Measurements from ENCODE around the gene HOOK1. TPM values are rescaled to one million over a fixed set of nuclear protein-coding genes. Genes with fewer than 3 reads are reported as not detected.
A peak's percentile ranks its signal among the peaks of the same experiment; 100 is the strongest.

HOOK1 gene
- total RNA-seq, 2 experiments from 2014 or later: 4.0 to 6.2 TPM

DNA sequence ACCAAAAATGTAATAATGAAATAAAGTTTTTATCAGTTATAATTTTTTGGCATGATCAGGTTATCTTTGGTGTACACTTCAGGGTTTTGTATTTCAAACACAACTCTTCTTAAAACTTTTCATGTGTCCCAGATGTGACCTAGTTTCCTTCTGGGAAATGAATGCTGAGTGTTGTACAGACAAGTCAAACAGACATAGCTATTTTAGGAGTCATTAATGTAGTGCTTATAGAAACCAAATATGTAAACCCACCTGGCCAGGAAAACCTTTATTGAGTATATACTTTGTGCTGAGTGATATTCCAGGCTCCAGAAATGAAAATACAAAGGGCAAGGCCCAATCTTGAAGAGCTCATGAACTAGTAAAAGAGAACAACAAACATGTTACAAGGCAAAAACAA is 25.9 kb upstream of the HOOK1 start:
- Mint-ChIP-seq H3K4me1 (ENCODE audit: low read depth) (no peaks in the 10 kb centered on the region), H3K9me3 (ENCODE audit: insufficient read depth) (peaks cover 2% of the 10 kb centered on the region), H3K4me3 (no peak overlapping the region), H3K27me3 (ENCODE audit: low read depth) (peaks cover 1% of the 10 kb centered on the region), H3K36me3 (ENCODE audit: low read depth) (no peaks in the 10 kb centered on the region), H3K27ac (no peak overlapping the region)
- CTCF ChIA-PET: no interaction called here
- no peak for DNase-seq
- POLR2A ChIA-PET: no interaction called here
- no peak for ATAC-seq

- Mint-ChIP-seq H3K4me3 (no peak overlapping the region), H3K4me1 (ENCODE audit: low read depth) (peaks cover 2% of the 10 kb centered on the region), H3K9me3 (ENCODE audit: insufficient read depth) (no peaks in the 10 kb centered on the region), H3K27ac (no peak overlapping the region), H3K36me3 (ENCODE audit: low read depth) (no peaks in the 10 kb centered on the region), H3K27me3 (ENCODE audit: low read depth) (peaks cover 12% of the 10 kb centered on the region)
- CTCF ChIA-PET: no interaction called here
- POLR2A ChIA-PET: no interaction called here
- ATAC-seq (no peak), DNase-seq (no peak)
Measured at GRCh38 chr1:59798600-59798999, 16.1 kb upstream of the HOOK1 start.

DNA sequence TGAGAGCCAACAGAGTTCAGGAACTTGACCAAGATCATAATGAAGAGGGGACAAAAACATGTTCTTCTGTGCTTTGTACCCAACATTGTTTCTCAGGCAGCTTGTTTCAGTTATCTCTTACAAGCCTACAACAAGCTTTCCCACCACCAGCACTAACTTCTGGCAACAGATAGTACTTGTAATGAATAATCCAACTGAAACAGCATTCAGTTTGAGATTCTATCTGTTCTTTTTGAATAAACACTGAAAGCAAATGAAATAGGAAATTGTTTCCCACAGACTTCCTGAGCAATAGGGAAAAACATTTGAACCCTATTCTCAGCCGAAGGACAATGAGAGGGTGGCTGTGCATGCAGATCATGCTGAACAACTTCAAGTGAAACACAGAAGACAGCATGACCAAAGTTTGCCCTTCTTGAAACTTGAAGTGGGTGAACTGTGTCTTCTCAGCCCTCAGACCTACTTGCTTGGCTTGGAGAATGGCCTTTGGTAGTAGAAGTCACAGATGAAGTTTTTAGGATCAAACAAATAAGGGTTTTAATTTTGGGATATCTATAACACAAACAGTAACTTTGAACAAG is 11.2 kb upstream of the HOOK1 start:
- DNase-seq (no peak), ATAC-seq (no peak)
- ChIA-PET CTCF (no interaction called here), POLR2A (interaction anchor here (0.7 kb wide), 1 partner anchor 10 kb away, joined by 4 read pairs; no protein-coding TSS in a partner anchor)
- Mint-ChIP-seq H3K36me3 (ENCODE audit: low read depth) (no peaks in the 10 kb centered on the region), H3K4me3 (no peak overlapping the region), H3K27me3 (ENCODE audit: low read depth) (peaks cover 15% of the 10 kb centered on the region), H3K9me3 (ENCODE audit: insufficient read depth) (no peaks in the 10 kb centered on the region), H3K27ac (no peak overlapping the region), H3K4me1 (ENCODE audit: low read depth) (peaks cover 2% of the 10 kb centered on the region)

DNA sequence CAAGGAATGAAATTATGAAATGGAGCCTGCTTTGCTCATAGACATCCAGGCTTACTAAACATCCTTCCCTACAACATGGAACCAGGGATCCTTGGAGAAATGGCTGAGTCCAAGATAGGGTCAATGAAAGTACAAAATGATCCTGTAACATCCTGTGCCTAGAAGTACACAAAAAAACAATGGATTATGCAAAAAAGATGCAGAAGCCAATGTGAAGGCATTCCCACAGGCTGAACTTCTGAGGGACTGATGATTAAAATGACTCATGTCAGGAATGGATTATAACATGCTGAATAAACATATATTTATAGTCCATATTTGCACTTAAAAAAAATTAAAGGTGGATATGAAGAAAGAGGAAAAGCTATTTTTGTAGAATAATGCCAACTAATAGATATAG is 10.4 kb upstream of the HOOK1 start:
- H3K27ac Mint-ChIP-seq: no peak overlapping the region
- ATAC-seq (no peak), DNase-seq (no peak)
- no peaks in the 10 kb centered on the region for H3K36me3 Mint-ChIP-seq (ENCODE audit: low read depth)
- CTCF ChIA-PET: no interaction called here
- no peak overlapping the region for H3K4me3 Mint-ChIP-seq
- H3K4me1 Mint-ChIP-seq (ENCODE audit: low read depth): peaks cover 2% of the 10 kb centered on the region
- POLR2A ChIA-PET: no interaction called here
- peaks cover 22% of the 10 kb centered on the region for H3K27me3 Mint-ChIP-seq (ENCODE audit: low read depth)
- no peaks in the 10 kb centered on the region for H3K9me3 Mint-ChIP-seq (ENCODE audit: insufficient read depth)

DNA sequence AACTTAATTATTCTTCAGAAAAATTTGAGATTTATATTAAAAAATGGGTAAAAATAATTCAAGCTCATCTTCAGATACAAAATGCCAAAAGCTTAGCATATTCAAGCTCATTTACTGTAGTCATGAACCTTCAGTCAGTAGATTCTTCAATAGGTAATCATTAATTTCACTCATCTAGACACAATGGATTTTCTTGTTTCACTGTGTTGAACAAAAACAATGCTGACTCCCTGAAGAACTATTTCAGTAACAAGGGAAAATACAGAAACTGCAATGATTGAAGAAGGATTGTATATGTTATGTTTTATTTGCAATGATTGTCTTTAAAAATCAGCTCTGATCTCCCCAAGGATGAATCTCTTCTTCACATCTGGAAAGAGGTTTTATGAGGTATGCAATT is 9.2 kb upstream of the HOOK1 start:
- Mint-ChIP-seq H3K36me3 (ENCODE audit: low read depth) (no peaks in the 10 kb centered on the region), H3K9me3 (ENCODE audit: insufficient read depth) (no peaks in the 10 kb centered on the region), H3K4me1 (ENCODE audit: low read depth) (peaks cover 2% of the 10 kb centered on the region), H3K27ac (no peak overlapping the region), H3K27me3 (ENCODE audit: low read depth) (peaks cover 25% of the 10 kb centered on the region), H3K4me3 (no peak overlapping the region)
- ChIA-PET CTCF (no interaction called here), POLR2A (no interaction called here)
- DNase-seq (no peak), ATAC-seq (no peak)

GRCh38 chr1:59814180-59814900 is 409 bp upstream of the HOOK1 start:
- peak; percentile 98 for ATAC-seq
- H3K27me3 Mint-ChIP-seq (ENCODE audit: low read depth): peaks cover 17% of the 10 kb centered on the region
- peak; percentile 88 for DNase-seq
- CTCF ChIA-PET: interaction anchor here (1.3 kb wide), 1 partner anchor 133 kb away, joined by 4 read pairs; no protein-coding TSS in a partner anchor
- H3K27ac Mint-ChIP-seq: peak overlapping the region; percentile 85
- POLR2A ChIA-PET: interaction anchor here (1.3 kb wide), 1 partner anchor 11 kb away, joined by 4 read pairs; no protein-coding TSS in a partner anchor
- H3K4me1 Mint-ChIP-seq (ENCODE audit: low read depth): peaks cover 4% of the 10 kb centered on the region
- H3K4me3 Mint-ChIP-seq: no peak overlapping the region
- H3K9me3 Mint-ChIP-seq (ENCODE audit: insufficient read depth): no peaks in the 10 kb centered on the region
- H3K36me3 Mint-ChIP-seq (ENCODE audit: low read depth): no peaks in the 10 kb centered on the region

- peaks cover 12% of the 10 kb centered on the region for H3K27me3 Mint-ChIP-seq (ENCODE audit: low read depth)
- CTCF ChIA-PET: interaction anchor here (1.7 kb wide), 1 partner anchor 131 kb away, joined by 5 read pairs; no protein-coding TSS in a partner anchor
Measured at GRCh38 chr1:59815892-59816291, 1.1 kb downstream of the HOOK1 start.

GRCh38 chr1:59816318-59816878 is 1.6 kb downstream of the HOOK1 start:
- peaks cover 9% of the 10 kb centered on the region for H3K27me3 Mint-ChIP-seq (ENCODE audit: low read depth)
- no peak for ATAC-seq
- peaks cover 4% of the 10 kb centered on the region for H3K4me1 Mint-ChIP-seq (ENCODE audit: low read depth)
- H3K4me3 Mint-ChIP-seq: no peak overlapping the region
- H3K36me3 Mint-ChIP-seq (ENCODE audit: low read depth): no peaks in the 10 kb centered on the region
- no peaks in the 10 kb centered on the region for H3K9me3 Mint-ChIP-seq (ENCODE audit: insufficient read depth)
- no peak overlapping the region for H3K27ac Mint-ChIP-seq
- no peak for DNase-seq
- ChIA-PET POLR2A (no interaction called here), CTCF (interaction anchor here (1.7 kb wide), 1 partner anchor 131 kb away, joined by 5 read pairs; no protein-coding TSS in a partner anchor)

More at GRCh38 chr1:59815892-59816291, 1.1 kb downstream of the HOOK1 start:
- Mint-ChIP-seq H3K4me3 (no peak overlapping the region), H3K9me3 (ENCODE audit: insufficient read depth) (no peaks in the 10 kb centered on the region), H3K4me1 (ENCODE audit: low read depth) (peaks cover 4% of the 10 kb centered on the region), H3K27ac (no peak overlapping the region), H3K36me3 (ENCODE audit: low read depth) (no peaks in the 10 kb centered on the region)
- POLR2A ChIA-PET: no interaction called here
- ATAC-seq: no peak
- no peak for DNase-seq

DNA sequence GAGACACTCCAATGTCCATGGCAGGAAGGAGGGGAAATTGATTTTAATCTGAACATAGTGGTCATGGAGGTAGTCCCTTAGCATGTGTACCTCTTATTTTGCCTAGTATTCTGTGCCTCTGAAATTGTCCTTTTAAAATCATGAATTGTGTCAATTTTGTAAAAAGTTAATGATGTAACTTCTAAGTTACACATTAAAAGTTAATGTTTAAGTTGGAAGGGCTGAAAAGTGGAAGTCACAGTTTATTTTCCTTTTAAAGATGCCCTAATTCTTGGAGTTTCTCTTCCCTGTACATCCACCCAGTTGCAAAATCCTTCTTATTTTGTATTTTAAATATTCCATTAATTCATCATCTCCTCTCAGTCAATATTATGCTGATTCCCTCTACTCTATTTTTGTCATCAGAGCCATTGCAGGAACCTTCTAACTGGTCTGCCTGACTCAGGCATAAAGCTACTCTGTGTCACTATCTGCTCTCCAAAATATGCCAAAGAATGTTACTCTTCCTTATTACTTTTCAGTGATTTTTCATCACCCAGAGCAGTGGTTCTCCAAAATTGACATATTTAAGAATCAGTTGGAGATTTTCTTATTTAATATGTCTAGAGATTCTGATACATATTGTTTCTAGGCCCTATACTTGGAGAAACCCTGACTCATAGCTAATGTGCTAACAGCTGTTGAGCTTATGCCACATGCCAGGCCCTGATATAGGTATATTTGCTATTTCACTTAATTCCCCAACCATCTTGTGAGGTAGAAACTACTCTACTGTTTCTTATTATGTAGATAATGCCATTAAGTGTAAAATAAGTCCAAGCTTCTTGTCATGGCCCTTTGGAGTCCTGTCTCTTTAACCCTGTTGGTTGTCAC is 5.1 kb downstream of the HOOK1 start:
- CTCF ChIA-PET: interaction anchor here (1.1 to 1.6 kb wide), 2 partner anchors 128 to 1120 kb away, joined by 3 to 4 read pairs; partner anchors contain the start of gene MYSM1

DNA sequence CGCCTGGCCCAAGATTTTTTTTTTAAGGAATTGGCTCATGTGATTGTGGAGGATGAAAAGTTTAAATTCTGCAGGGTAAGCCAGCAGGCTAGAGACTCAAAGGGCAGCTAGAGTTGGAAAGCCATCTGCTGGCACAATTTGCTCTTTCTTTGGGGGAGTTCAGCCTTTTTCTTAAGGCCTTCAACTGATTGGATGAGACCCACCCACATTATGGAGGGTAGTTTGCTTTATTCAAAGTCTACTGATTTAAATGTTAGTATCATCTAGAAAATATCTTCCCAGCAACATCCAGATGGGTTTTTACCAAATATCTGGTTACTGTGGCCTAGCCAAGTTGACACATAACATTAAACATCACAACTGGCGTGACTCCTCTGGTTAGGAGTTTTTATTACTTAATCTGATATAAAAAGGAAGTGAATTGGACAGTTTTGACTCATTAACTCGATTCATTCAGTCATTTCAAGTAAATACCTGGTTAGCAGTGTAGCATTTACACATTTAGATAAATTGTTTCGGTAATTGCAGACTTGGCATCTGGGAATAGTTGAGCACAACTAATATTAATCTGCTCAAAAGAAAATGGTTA is 12.4 kb downstream of the HOOK1 start:
- no peak for ATAC-seq
- no peaks in the 10 kb centered on the region for H3K27me3 Mint-ChIP-seq (ENCODE audit: low read depth)
- no peaks in the 10 kb centered on the region for H3K36me3 Mint-ChIP-seq (ENCODE audit: low read depth)
- no peak overlapping the region for H3K4me3 Mint-ChIP-seq
- no peak for DNase-seq
- no peak overlapping the region for H3K27ac Mint-ChIP-seq
- ChIA-PET POLR2A (no interaction called here), CTCF (no interaction called here)
- no peaks in the 10 kb centered on the region for H3K4me1 Mint-ChIP-seq (ENCODE audit: low read depth)
- no peaks in the 10 kb centered on the region for H3K9me3 Mint-ChIP-seq (ENCODE audit: insufficient read depth)

More for the DNA sequence above, 5.1 kb downstream of the HOOK1 start:
- Mint-ChIP-seq H3K27ac (no peak overlapping the region), H3K9me3 (ENCODE audit: insufficient read depth) (no peaks in the 10 kb centered on the region), H3K4me3 (no peak overlapping the region), H3K27me3 (ENCODE audit: low read depth) (peaks cover 3% of the 10 kb centered on the region), H3K4me1 (ENCODE audit: low read depth) (no peaks in the 10 kb centered on the region), H3K36me3 (ENCODE audit: low read depth) (no peaks in the 10 kb centered on the region)
- POLR2A ChIA-PET: no interaction called here
- ATAC-seq (no peak), DNase-seq (no peak)

- CTCF ChIA-PET: no interaction called here
- no peak overlapping the region for H3K27ac Mint-ChIP-seq
- no peaks in the 10 kb centered on the region for H3K36me3 Mint-ChIP-seq (ENCODE audit: low read depth)
- no peaks in the 10 kb centered on the region for H3K9me3 Mint-ChIP-seq (ENCODE audit: insufficient read depth)
- no peaks in the 10 kb centered on the region for H3K4me1 Mint-ChIP-seq (ENCODE audit: low read depth)
- no peaks in the 10 kb centered on the region for H3K27me3 Mint-ChIP-seq (ENCODE audit: low read depth)
- H3K4me3 Mint-ChIP-seq: no peak overlapping the region
- POLR2A ChIA-PET: no interaction called here
- no peak for DNase-seq
- ATAC-seq: no peak
Measured at GRCh38 chr1:59828160-59828559, 13.4 kb downstream of the HOOK1 start.

Measured in activated CD8-positive, alpha-beta T cell treated with anti-CD3 and anti-CD28 coated beads, Interleukin-2, amount 10 ng/mL, durations not matched to agents 7 days and 5 days (primary cell).